HG03159 (cell line): ENCODE results near the gene RGL3.
"Not testable (repeated sequence)": the region's sequence is repeated elsewhere in the genome, so short reads cannot be mapped to it uniquely, and the experiment has no call there.

Experiments used
- ATAC-seq: cut with Tn5 transposase; IDR thresholded peaks from one replicate; pipeline ENCODE4 v1.9.1; 2021; ENCODE audit warnings: mild to moderate bottlenecking, moderate library complexity; ENCODE audit not compliant: unreplicated experiment

RGL3 gene

GRCh38 chr19:11421371-11422098, 2.4 kb upstream of the RGL3 start:
- ATAC-seq = no peak

GRCh38 chr19:11420429-11421370, 1.6 kb upstream of the RGL3 start:
- no peak for ATAC-seq

- no peak for ATAC-seq
Observed at GRCh38 chr19:11418094-11418548, 993 bp downstream of the RGL3 start.

- ATAC-seq = no peak
Observed at GRCh38 chr19:11416346-11417052, 2.6 kb downstream of the RGL3 start.

- no peak for ATAC-seq
Observed at GRCh38 chr19:11414544-11414943, 4.6 kb downstream of the RGL3 start.

GRCh38 chr19:11410682-11411081, 8.4 kb downstream of the RGL3 start:
- ATAC-seq = no peak

- no peak for ATAC-seq
Observed at GRCh38 chr19:11408591-11408990, 10.5 kb downstream of the RGL3 start.

GRCh38 chr19:11406703-11407236, 12.3 kb downstream of the RGL3 start:
- not testable (repeated sequence) for ATAC-seq

- ATAC-seq = no peak
Observed at GRCh38 chr19:11405846-11406643, 13.1 kb downstream of the RGL3 start.

GRCh38 chr19:11404588-11405222, 14.4 kb downstream of the RGL3 start:
- ATAC-seq = no peak

- ATAC-seq = no peak
Observed at GRCh38 chr19:11401808-11402543, 17.1 kb downstream of the RGL3 start.

GRCh38 chr19:11400798-11401197, 18.3 kb downstream of the RGL3 start:
- no peak for ATAC-seq

- no peak for ATAC-seq
Observed at GRCh38 chr19:11399667-11400066, 19.4 kb downstream of the RGL3 start.

GRCh38 chr19:11397089-11397610, 22.0 kb downstream of the RGL3 start:
- ATAC-seq = no peak

- ATAC-seq = no peak
Observed at GRCh38 chr19:11390933-11391680, 28.0 kb downstream of the RGL3 start.

GRCh38 chr19:11390359-11390758, 28.8 kb downstream of the RGL3 start:
- no peak for ATAC-seq

GRCh38 chr19:11387162-11388034, 31.7 kb downstream of the RGL3 start:
- ATAC-seq = no peak
